ENCODE data around the gene BCAM. TPM values are rescaled to one million over a fixed set of nuclear protein-coding genes. Genes with fewer than 3 reads are reported as not detected.

BCAM gene
- total and polyA plus RNA-seq, 2 experiments from 2014 or later: 34.7 to 77.1 TPM

DNA sequence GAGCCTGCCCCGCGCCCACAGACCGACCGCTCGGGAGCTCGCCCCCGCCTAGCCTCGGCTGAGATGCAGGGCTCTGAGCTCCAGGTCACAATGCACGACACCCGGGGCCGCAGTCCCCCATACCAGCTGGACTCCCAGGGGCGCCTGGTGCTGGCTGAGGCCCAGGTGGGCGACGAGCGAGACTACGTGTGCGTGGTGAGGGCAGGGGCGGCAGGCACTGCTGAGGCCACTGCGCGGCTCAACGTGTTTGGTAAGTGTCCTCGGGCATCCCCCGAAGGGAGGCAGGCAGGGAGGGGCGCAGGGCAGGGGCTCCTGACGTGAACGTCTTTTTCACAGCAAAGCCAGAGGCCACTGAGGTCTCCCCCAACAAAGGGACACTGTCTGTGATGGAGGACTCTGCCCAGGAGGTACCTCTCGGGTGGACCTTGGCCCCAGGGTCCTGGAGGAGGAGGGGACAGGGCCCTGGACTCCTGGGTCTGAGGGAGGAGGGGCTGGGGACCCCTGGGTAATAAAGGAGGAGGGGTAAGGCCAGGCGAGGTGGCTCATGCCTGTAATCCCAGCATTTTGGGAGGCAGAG, 3.3 kb downstream of the BCAM start:
- peaks cover 4% of the 10 kb centered on the region for H3K79me2 ChIP-seq
- peaks cover 34% of the 10 kb centered on the region for H3K4me1 ChIP-seq (ENCODE audit: insufficient read depth)
- WGBS (ENCODE audit: low lambda C conversion rate, missing lambda C conversion rate): 94% methylated on average over 25 of the region's 28 CpGs
- no peak for TF ChIP-seq EZH2 (IDR thresholded peaks at IDR 0.05; ENCODE audit: borderline replicate concordance)
- TF ChIP-seq, protein P1, sequence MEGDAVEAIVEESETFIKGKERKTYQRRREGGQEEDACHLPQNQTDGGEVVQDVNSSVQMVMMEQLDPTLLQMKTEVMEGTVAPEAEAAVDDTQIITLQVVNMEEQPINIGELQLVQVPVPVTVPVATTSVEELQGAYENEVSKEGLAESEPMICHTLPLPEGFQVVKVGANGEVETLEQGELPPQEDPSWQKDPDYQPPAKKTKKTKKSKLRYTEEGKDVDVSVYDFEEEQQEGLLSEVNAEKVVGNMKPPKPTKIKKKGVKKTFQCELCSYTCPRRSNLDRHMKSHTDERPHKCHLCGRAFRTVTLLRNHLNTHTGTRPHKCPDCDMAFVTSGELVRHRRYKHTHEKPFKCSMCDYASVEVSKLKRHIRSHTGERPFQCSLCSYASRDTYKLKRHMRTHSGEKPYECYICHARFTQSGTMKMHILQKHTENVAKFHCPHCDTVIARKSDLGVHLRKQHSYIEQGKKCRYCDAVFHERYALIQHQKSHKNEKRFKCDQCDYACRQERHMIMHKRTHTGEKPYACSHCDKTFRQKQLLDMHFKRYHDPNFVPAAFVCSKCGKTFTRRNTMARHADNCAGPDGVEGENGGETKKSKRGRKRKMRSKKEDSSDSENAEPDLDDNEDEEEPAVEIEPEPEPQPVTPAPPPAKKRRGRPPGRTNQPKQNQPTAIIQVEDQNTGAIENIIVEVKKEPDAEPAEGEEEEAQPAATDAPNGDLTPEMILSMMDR (IDR thresholded peaks at IDR 0.05; ENCODE audit: poor library complexity): no peak
- no peak for TF ChIP-seq EZH2phosphoT487 (IDR thresholded peaks at IDR 0.05; ENCODE audit: low read depth, severe bottlenecking, unreplicated experiment)
- H3K27me3 ChIP-seq: no peaks in the 10 kb centered on the region
- H3K9me2 ChIP-seq (replicated peaks; ENCODE audit: insufficient read depth): no peaks in the 10 kb centered on the region
- no peaks in the 10 kb centered on the region for H3K9me3 ChIP-seq (ENCODE audit: low read depth)
- no peak overlapping the region for H3K27ac ChIP-seq
- H3K4me2 ChIP-seq: no peak overlapping the region
- H4K20me1 ChIP-seq (ENCODE audit: insufficient read depth, poor library complexity, severe bottlenecking): no peaks in the 10 kb centered on the region
- DNase-seq (ENCODE audit: low spot score): no peak
- no peaks in the 10 kb centered on the region for H3K36me3 ChIP-seq (replicated peaks; ENCODE audit: insufficient read depth, low read depth)
- no peak overlapping the region for H2AFZ ChIP-seq
- no peak overlapping the region for H3K4me3 ChIP-seq

DNA sequence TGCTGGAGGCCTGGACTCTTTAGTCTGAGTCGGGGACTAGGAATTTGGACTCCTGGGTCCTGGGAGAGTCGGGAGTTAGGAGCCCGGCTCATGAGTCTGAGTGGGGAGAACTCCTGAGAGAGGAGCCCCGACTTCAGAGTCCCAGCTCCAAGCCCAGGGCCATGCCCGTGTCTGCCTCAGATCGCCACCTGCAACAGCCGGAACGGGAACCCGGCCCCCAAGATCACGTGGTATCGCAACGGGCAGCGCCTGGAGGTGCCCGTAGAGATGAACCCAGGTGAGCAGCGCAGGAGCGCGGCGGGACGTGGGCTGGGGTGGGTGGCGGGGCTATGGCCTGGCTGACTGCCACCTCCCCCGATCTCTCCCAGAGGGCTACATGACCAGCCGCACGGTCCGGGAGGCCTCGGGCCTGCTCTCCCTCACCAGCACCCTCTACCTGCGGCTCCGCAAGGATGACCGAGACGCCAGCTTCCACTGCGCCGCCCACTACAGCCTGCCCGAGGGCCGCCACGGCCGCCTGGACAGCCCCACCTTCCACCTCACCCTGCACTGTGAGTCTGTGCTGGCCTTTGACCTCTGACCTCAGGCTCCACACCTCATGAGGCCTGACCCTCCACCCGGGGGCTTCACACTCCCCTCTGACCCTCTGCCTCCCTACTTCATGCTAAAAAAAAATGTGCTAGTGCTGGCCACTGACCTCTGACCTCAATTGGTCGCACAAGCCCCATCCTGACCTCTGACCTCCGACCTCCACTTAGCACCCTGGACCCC, 4.4 kb downstream of the BCAM start:
- TF ChIP-seq, protein P1 (IDR thresholded peaks at IDR 0.05; ENCODE audit: poor library complexity): no peak
- TF ChIP-seq EZH2 (IDR thresholded peaks at IDR 0.05; ENCODE audit: borderline replicate concordance) (no peak), EZH2phosphoT487 (IDR thresholded peaks at IDR 0.05; ENCODE audit: low read depth, severe bottlenecking, unreplicated experiment) (no peak)
- H3K9me3 ChIP-seq (ENCODE audit: low read depth): no peaks in the 10 kb centered on the region
- H3K9me2 ChIP-seq (replicated peaks; ENCODE audit: insufficient read depth): no peaks in the 10 kb centered on the region
- no peaks in the 10 kb centered on the region for H4K20me1 ChIP-seq (ENCODE audit: insufficient read depth, poor library complexity, severe bottlenecking)
- no peaks in the 10 kb centered on the region for H3K36me3 ChIP-seq (replicated peaks; ENCODE audit: insufficient read depth, low read depth)
- H3K79me2 ChIP-seq: peaks cover 4% of the 10 kb centered on the region
- no peak overlapping the region for H3K27ac ChIP-seq
- H3K4me2 ChIP-seq: no peak overlapping the region
- no peaks in the 10 kb centered on the region for H3K27me3 ChIP-seq
- DNase-seq (ENCODE audit: low spot score): no peak
- no peak overlapping the region for H3K4me3 ChIP-seq
- peaks cover 28% of the 10 kb centered on the region for H3K4me1 ChIP-seq (ENCODE audit: insufficient read depth)
- H2AFZ ChIP-seq: no peak overlapping the region
- 93% methylated on average over 31 of the region's 38 CpGs for WGBS (ENCODE audit: low lambda C conversion rate, missing lambda C conversion rate)

DNA sequence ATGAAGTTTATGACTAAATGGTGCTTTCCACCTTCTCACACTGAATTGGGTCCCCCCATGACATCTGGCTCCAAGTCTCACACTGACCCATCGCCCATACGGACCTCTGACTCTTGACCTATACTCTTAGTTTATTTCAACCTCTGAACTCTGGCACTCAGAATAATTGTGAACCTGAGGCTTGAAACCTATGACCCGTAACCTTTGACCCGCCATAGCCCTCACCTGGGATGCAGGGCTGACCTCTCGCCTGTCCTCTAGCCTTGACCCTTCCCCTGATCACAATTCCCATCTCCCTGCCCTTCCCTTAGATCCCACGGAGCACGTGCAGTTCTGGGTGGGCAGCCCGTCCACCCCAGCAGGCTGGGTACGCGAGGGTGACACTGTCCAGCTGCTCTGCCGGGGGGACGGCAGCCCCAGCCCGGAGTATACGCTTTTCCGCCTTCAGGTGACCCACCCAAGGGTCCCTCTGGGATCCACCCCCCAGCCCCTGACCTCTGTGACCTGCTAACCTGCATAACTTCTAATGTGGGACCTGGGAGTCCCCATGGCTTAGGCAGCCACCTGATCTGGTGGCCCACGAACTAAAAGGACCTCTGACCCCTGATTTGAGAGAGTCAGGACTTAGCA, 5.1 kb downstream of the BCAM start:
- H3K36me3 ChIP-seq (replicated peaks; ENCODE audit: insufficient read depth, low read depth): no peaks in the 10 kb centered on the region
- WGBS (ENCODE audit: low lambda C conversion rate, missing lambda C conversion rate): 97% methylated on average over 16 of the region's 16 CpGs
- H3K9me2 ChIP-seq (replicated peaks; ENCODE audit: insufficient read depth): no peaks in the 10 kb centered on the region

More for the DNA sequence above, 5.1 kb downstream of the BCAM start:
- Histone ChIP-seq H2AFZ (no peak overlapping the region), H3K4me3 (no peak overlapping the region), H3K27me3 (no peaks in the 10 kb centered on the region), H3K4me1 (ENCODE audit: insufficient read depth) (peaks cover 24% of the 10 kb centered on the region), H3K27ac (no peak overlapping the region), H3K4me2 (no peak overlapping the region), H3K79me2 (peaks cover 4% of the 10 kb centered on the region), H3K9me3 (ENCODE audit: low read depth) (no peaks in the 10 kb centered on the region), H4K20me1 (ENCODE audit: insufficient read depth, poor library complexity, severe bottlenecking) (no peaks in the 10 kb centered on the region)
- no peak for DNase-seq (ENCODE audit: low spot score)
- TF ChIP-seq EZH2 (IDR thresholded peaks at IDR 0.05; ENCODE audit: borderline replicate concordance): no peak
- TF ChIP-seq, protein P1 (IDR thresholded peaks at IDR 0.05; ENCODE audit: poor library complexity): no peak
- no peak for TF ChIP-seq EZH2phosphoT487 (IDR thresholded peaks at IDR 0.05; ENCODE audit: low read depth, severe bottlenecking, unreplicated experiment)

Measured in hepatocyte (in vitro differentiated cells).